HG03558 (cell line): ENCODE results near the gene POLR2M.

Source experiments
- ATAC-seq: cut with Tn5 transposase; IDR thresholded peaks from one replicate; pipeline ENCODE4 v1.9.1; 2021; ENCODE audit warnings: moderate number of reproducible peaks; ENCODE audit not compliant: unreplicated experiment; ENCODE audit errors: extremely low read depth

Gene POLR2M

GRCh38 chr15:57690341-57690966, 16.1 kb upstream of the POLR2M start:
- ATAC-seq = no peak

DNA sequence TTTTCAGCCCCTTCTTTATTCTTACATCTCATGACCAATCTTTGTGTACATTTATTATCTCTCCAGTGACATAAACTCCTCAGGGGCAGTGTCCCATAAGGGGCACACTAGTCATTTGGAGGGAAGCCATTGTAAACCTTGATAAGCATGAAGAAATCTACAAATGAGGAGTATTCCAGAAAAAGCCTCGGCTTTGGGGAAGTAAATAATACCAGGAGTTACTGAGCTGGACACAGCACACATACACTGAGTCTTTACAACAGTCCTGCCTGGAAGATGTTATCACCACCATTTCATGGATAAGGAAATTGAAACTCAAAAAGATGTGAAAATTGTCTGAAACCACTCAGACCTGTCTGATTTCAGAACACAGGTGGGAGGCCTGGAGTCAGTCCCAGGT, 15.4 kb upstream of the POLR2M start:
- ATAC-seq = no peak

DNA sequence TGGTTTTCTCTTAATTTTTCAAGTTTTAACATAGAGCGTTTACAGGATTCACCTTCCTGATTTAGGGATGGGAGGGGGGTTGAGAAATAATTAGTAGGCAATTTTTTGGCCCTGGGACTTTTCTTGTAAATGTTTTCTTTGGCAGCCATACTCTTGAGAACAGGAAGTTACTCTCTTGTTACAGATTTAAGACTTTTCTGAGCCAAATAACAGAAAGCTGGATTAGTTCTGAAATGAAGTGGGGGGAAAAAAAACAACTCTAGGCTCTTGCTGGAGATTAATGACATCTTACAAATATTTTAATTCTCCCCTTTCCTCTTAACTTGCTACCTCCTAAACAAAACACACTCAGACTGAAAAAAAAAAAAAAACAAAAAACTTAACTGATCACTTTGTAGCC, 13.8 kb upstream of the POLR2M start:
- ATAC-seq = no peak

DNA sequence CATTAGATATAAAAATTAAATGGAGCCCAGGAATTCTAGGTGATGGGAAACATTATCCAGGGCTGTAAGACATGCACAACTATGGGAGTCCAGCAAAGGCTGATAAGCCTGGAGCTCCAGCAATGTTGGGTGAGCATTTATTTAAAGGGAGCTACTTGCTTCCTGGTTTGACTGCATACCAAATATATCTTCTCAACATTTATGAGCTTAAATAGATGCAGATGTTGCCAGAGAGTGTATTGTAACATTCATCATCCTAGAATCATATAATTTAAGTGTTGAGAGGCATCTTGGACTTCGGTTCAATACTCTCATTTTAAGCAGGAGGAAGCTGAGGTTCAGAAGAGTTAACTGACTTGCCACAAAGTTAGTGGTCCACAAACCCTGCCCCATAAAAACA, 12.2 kb upstream of the POLR2M start:
- ATAC-seq = no peak

DNA sequence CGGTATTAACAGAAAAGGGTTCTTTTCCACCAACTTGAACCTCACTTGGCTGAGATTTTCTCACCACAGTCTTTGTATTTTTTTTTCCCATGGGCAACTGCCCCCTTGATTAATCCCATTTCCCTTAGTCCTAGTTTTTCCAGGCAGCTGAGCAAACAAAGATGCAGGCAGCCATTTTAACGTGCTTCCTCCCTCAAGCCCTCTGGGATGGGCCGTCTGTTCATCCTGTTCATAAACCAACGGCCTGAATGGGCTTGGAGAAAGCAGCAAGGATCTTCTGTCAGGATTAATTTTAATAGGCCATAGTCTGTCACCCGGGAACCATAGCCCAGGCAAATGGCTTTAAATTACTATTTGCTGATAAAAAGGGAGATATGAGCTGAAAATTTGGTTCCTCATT, 10.4 kb upstream of the POLR2M start:
- no peak for ATAC-seq

GRCh38 chr15:57697588-57697987, 8.9 kb upstream of the POLR2M start:
- no peak for ATAC-seq

DNA sequence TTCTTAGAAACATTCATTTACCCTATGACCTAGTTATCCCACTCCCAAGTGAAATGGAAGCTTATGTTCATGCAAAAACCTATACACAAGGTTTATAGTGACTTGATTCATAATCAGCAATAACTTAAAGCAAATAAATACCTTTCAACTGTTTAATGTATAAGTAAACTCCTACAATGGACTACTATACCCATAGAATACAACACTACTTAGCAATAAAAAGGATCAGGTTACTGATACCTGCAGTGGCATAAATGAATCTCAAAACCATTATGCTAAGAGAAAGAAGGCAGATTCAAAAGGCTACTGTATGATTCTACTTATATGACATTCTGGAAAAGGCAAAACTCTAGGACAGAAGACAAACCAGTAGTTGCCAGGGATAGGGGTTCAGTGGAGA, 8.3 kb upstream of the POLR2M start:
- ATAC-seq = no peak

GRCh38 chr15:57698991-57699390, 7.5 kb upstream of the POLR2M start:
- ATAC-seq = no peak

- no peak for ATAC-seq
These were observed 3.1 kb upstream of the POLR2M start for GRCh38 chr15:57703387-57703786.

DNA sequence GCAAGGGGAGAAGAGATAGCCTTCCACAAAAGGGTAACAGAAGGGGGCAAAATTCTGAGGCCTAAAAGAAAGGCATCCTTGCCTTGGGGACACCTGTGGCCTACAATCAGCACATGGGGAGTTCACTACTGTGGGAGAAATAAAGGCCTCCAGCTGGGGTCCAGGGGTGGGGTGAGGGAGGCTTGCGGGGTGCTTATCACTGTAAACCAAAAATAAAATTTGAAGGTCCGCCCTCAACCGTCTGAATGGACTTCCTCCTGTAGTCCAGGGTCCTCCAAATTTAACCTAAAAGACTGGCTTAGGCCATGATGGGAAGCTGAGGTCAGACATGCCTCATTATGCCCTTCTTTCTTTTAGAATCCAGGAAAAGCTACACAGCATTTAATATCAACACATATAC, 2.1 kb upstream of the POLR2M start:
- ATAC-seq = no peak

- no peak for ATAC-seq
These were observed 639 bp upstream of the POLR2M start for GRCh38 chr15:57705746-57706404.

DNA sequence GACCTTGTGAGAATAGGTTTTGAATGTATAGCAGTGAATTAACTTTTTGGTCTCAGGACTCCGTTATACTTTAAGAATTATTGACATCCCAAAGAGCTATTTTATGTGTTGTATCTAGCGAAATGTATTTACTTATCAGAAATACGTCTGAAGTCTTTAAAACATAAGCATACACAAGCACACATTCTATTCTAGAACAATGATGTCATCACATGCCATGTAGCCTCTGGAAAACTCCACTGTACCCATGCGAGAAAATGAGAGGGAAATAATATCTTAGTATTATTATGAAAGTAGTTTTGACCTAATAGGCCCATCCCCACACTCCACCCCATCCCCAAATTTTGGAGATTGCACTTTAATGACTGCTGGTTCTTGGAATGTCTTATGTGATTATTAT, 1.5 kb downstream of the POLR2M start:
- ATAC-seq = no peak

- no peak for ATAC-seq
These were observed 11.8 kb downstream of the POLR2M start for GRCh38 chr15:57718309-57718708.

DNA sequence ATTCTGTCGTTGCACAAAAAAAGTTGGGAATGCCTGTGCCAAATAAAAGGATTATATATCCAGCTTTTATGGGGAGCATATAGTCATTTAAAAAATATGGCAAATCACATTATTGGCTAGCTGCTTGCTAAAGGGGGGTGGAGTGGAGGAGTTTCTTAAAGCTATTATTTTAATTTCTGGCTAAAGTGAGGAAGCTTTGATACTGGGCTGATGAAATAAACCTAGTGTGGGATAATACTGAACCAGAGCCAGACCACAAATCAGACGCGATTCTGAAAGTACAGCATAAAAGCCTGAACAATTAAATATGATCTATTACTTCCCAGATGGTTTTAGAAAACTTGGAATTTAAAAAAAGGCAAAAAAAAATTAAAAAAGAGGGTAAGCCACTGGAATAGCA, 14.4 kb downstream of the POLR2M start:
- no peak for ATAC-seq

DNA sequence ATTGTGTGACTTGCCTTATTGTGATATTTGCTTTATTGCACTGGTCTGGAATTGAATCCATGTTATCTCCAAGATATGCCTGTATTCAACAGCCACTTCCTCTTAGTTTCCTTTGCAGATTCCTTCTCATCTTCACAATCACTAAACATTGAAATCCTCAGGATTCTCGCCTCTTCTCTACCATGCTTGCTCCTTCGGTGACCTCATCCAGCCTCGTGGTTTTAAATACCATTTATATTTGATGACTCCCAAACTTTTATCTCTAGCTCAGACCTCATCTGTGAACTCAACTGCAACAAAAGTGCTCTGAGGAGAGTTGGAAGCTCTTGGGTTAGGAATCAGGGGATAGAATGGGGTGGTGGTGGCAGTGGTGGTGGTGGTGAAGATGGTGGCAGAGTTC, 19.9 kb downstream of the POLR2M start:
- no peak for ATAC-seq

DNA sequence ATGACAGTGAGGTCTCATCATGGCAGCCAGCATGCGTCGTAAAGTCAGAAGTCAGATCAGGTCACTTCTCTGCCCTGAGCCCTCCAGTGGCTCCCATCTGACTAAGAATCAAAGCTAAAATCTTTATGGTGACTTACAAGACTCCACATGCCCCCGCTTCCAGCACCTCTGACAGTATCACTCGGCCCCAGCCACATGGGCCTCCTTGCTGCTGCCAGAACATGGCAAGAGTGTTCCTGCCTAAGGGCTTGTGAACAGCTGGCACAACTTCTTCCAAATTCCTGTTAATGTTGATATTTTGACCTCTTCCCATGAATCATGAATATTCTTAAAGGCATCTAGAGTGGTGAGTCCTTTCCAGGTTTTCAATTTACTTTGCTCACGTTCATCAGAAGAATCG, 20.5 kb downstream of the POLR2M start:
- no peak for ATAC-seq

GRCh38 chr15:57728436-57728835, 21.9 kb downstream of the POLR2M start:
- ATAC-seq = no peak

GRCh38 chr15:57730876-57731275, 24.4 kb downstream of the POLR2M start:
- ATAC-seq = no peak

- ATAC-seq = no peak
These were observed 25.1 kb downstream of the POLR2M start for GRCh38 chr15:57731530-57732103.

DNA sequence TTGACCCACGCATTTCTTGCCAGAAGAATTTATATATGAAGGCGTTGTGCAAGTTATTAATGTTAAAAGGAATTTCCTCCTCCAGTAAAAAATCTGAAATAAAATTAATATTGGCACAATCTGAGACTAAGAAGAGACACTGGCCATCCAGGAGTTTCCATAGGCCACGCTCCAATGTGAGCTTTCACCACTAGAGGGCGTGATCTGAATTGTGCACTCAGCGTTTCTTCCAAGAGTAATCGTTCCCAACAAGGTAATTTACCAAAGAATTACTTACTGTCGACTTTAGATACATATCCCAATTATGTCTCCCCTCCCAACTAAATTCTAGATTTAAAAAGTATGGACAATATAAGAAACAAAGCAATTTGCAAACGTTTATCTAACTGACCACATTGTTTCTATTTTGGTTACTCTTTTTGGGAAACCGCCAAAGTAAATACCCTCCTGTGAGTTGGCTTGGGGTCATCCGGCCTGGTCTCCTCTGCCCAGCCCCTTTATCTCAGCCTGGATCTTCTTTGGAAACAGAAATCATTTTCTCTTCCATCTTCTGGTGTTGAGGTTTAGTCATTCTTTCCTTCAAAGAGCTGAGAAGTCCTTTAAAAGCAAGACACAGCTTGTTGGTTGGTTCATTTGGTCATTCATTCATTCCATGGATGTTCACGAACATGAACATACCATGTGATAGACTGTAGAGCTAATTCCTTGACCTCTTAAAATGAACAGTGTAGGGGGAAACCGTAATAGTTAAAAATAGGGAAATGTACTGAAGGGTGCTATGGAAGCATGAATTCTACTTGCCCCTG, 26.2 kb downstream of the POLR2M start:
- no peak for ATAC-seq

DNA sequence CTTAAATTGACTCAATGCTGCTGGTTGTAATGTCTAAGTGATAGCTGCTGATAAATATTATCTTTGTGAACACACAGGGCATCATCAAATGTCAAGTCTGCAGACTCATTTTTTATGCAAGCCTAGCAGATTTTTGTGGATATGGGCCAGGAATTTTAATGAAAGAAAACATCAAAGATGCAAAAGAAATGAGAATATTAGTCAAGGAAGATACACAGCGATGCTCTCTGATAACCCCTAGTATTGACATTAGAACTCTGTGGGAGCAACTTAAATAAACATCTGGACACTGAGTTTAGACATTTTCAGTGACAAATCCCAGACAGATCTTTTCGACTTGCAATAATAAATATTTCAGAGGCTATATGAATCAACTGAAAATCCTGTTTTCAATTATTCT, 28.3 kb downstream of the POLR2M start:
- no peak for ATAC-seq
